ENCODE measurements around the gene TARP.

The TARP gene

GRCh38 chr7:38318241-38318640, 44.8 kb upstream of the TARP start:
- CTCF ChIA-PET, result interaction anchor here (0.6 to 7.8 kb wide), 26 partner anchors 10 to 416 kb away, joined by 3 to 66 read pairs (median 4); no protein-coding TSS in a partner anchor

GRCh38 chr7:38317515-38317914, 44.1 kb upstream of the TARP start:
- ChIA-PET CTCF (interaction anchor here (1.2 to 7.8 kb wide), 16 partner anchors 10 to 416 kb away, joined by 3 to 66 read pairs (median 8); partner anchors contain the start of gene SFRP4), POLR2A (no interaction called here)
- no peaks in the 10 kb centered on the region for H3K79me2 ChIP-seq (ENCODE audit: insufficient read depth)
- no peak overlapping the region for H3K9ac ChIP-seq
- H3K27me3 ChIP-seq (ENCODE audit: insufficient read depth), result no peaks in the 10 kb centered on the region
- TF ChIP-seq EZH2phosphoT487 (IDR thresholded peaks at IDR 0.05; ENCODE audit: borderline replicate concordance, low read depth) (no peak), SMC3 (IDR thresholded peaks at IDR 0.05; ENCODE audit: low read depth, low read length) (no peak), RAD21 (IDR thresholded peaks at IDR 0.05; ENCODE audit: low read length) (no peak), RFX5 (IDR thresholded peaks at IDR 0.05; ENCODE audit: low read length) (no peak), MXI1 (IDR thresholded peaks at IDR 0.05; ENCODE audit: low read depth, low read length) (no peak), PBX3 (IDR thresholded peaks at IDR 0.05) (no peak), GABPA (IDR thresholded peaks at IDR 0.05; ENCODE audit: low read depth) (no peak), IRF3 (IDR thresholded peaks at IDR 0.05; ENCODE audit: low read depth, low read length) (no peak), TEAD4 (IDR thresholded peaks at IDR 0.05; ENCODE audit: borderline replicate concordance, insufficient read depth) (no peak), USF2 (IDR thresholded peaks at IDR 0.05; ENCODE audit: borderline replicate concordance, low read depth, low read length) (no peak), TAF1 (IDR thresholded peaks at IDR 0.05; ENCODE audit: borderline replicate concordance, low read depth, low read length) (no peak), CHD2 (IDR thresholded peaks at IDR 0.05; ENCODE audit: low read length, partially characterized antibody) (no peak), RXRA (IDR thresholded peaks at IDR 0.05; ENCODE audit: borderline replicate concordance, low read depth) (no peak), JUND (IDR thresholded peaks at IDR 0.05) (no peak), CTCF (IDR thresholded peaks at IDR 0.05) (no peak), FOXM1 (IDR thresholded peaks at IDR 0.05; ENCODE audit: low read depth) (no peak), GATA2 (CRISPR knock-in tag; IDR thresholded peaks at IDR 0.05) (no peak), RCOR1 (IDR thresholded peaks at IDR 0.05; ENCODE audit: low read length) (no peak), NRF1 (IDR thresholded peaks at IDR 0.05; ENCODE audit: low read depth, low read length) (no peak)
- TF ChIP-seq, protein P1, sequence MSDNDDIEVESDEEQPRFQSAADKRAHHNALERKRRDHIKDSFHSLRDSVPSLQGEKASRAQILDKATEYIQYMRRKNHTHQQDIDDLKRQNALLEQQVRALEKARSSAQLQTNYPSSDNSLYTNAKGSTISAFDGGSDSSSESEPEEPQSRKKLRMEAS (IDR thresholded peaks at IDR 0.05; ENCODE audit: low read depth), result no peak
- no peak overlapping the region for H3K4me3 ChIP-seq (ENCODE audit: low read depth in 2 of 2, low read length in 1 of 2)
- WGBS (ENCODE audit: low lambda C conversion rate), result 44% methylated on average over 7 of the region's 9 CpGs
- no peak overlapping the region for H2AFZ ChIP-seq (ENCODE audit: low read depth)
- no peaks in the 10 kb centered on the region for H4K20me1 ChIP-seq (ENCODE audit: insufficient read depth)
- no peaks in the 10 kb centered on the region for H3K9me3 ChIP-seq
- H3K9me2 ChIP-seq, result no peaks in the 10 kb centered on the region
- peaks cover 5% of the 10 kb centered on the region for H3F3A ChIP-seq (replicated peaks; ENCODE audit: insufficient read depth)
- no peak overlapping the region for H3K27ac ChIP-seq (ENCODE audit: low read depth in 2 of 2, low read length in 1 of 2)
- no peak overlapping the region for H3K4me2 ChIP-seq
- no peak for DNase-seq
- peaks cover 5 to 8% of the 10 kb centered on the region in 2 experiments; a peak in 3 of 4 replicates for H3K4me1 ChIP-seq (ENCODE audit: control insufficient read depth in 1 of 2, insufficient read depth in 2 of 2, low read depth in 1 of 2, low read length in 1 of 2)
- no peaks in the 10 kb centered on the region for H3K36me3 ChIP-seq (replicated peaks in 1 of 2; ENCODE audit: control insufficient read depth in 1 of 2, insufficient read depth in 2 of 2, low read length in 1 of 2)

More at GRCh38 chr7:38318241-38318640, 44.8 kb upstream of the TARP start:
- Histone ChIP-seq H3K4me3 (ENCODE audit: low read depth in 2 of 2, low read length in 1 of 2) (no peak overlapping the region), H3K9me2 (no peaks in the 10 kb centered on the region), H2AFZ (ENCODE audit: low read depth) (no peak overlapping the region), H3K9ac (no peak overlapping the region), H3F3A (replicated peaks; ENCODE audit: insufficient read depth) (peaks cover 5% of the 10 kb centered on the region), H3K27ac (ENCODE audit: low read depth in 2 of 2, low read length in 1 of 2) (no peak overlapping the region), H4K20me1 (ENCODE audit: insufficient read depth) (no peaks in the 10 kb centered on the region), H3K79me2 (ENCODE audit: insufficient read depth) (no peaks in the 10 kb centered on the region), H3K27me3 (ENCODE audit: insufficient read depth) (no peaks in the 10 kb centered on the region), H3K4me2 (no peak overlapping the region; the same call in 1 of the 2 replicates), H3K4me1 (ENCODE audit: control insufficient read depth in 1 of 2, insufficient read depth in 2 of 2, low read depth in 1 of 2, low read length in 1 of 2) (peaks cover 0 to 8% of the 10 kb centered on the region in 2 experiments; a peak in 1 of 4 replicates), H3K36me3 (replicated peaks in 1 of 2; ENCODE audit: control insufficient read depth in 1 of 2, insufficient read depth in 2 of 2, low read length in 1 of 2) (no peaks in the 10 kb centered on the region), H3K9me3 (no peaks in the 10 kb centered on the region)
- POLR2A ChIA-PET, result no interaction called here
- DNase-seq, result no peak
- 73% methylated on average over 9 of the region's 9 CpGs for WGBS (ENCODE audit: low lambda C conversion rate)
- TF ChIP-seq RFX5 (IDR thresholded peaks at IDR 0.05; ENCODE audit: low read length) (no peak), NFIC (IDR thresholded peaks at IDR 0.05; ENCODE audit: borderline replicate concordance) (no peak), EZH2phosphoT487 (IDR thresholded peaks at IDR 0.05; ENCODE audit: borderline replicate concordance, low read depth) (no peak), YY1 (IDR thresholded peaks at IDR 0.05; ENCODE audit: low read depth) (no peak), EP300 (IDR thresholded peaks at IDR 0.05; ENCODE audit: borderline replicate concordance in 1 of 2, low read depth in 1 of 2, low read length in 1 of 2) (no peak), FOXM1 (IDR thresholded peaks at IDR 0.05; ENCODE audit: low read depth) (no peak), SMC3 (IDR thresholded peaks at IDR 0.05; ENCODE audit: low read depth, low read length) (no peak), GATA2 (CRISPR knock-in tag; IDR thresholded peaks at IDR 0.05) (no peak), TEAD4 (IDR thresholded peaks at IDR 0.05; ENCODE audit: borderline replicate concordance, insufficient read depth) (no peak)
